Muscle of leg (tissue), 11 donors: ENCODE data around the gene LEMD1. TPM values are rescaled to one million over a fixed set of nuclear protein-coding genes. Genes with fewer than 3 reads are reported as not detected.
"Not testable (repeated sequence)": the region's sequence is repeated elsewhere in the genome, so short reads cannot be mapped to it uniquely, and the experiment has no call there.

Experiments
- DNase-seq: peaks from one replicate; pipeline ENCODE4 v3.0.0; 2013
- H3K27ac ChIP-seq: one replicate; pipeline ENCODE4 v1.5.1; 2013; ENCODE audit warnings: mild to moderate bottlenecking, low read length, control low read depth
- H3K27me3 ChIP-seq: one replicate; pipeline ENCODE4 v1.6.1; 2013; ENCODE audit warnings: low read length; ENCODE audit not compliant: control insufficient read depth, insufficient read depth
- H3K36me3 ChIP-seq: one replicate; pipeline ENCODE4 v1.6.1; 2013; ENCODE audit warnings: low read length; ENCODE audit not compliant: control insufficient read depth, insufficient read depth
- H3K4me1 ChIP-seq: one replicate; pipeline ENCODE4 v1.6.1; 2013; ENCODE audit warnings: low read length; ENCODE audit not compliant: control insufficient read depth, insufficient read depth
- H3K4me3 ChIP-seq: one replicate; pipeline ENCODE4 v1.5.1; 2013; ENCODE audit warnings: low read length, control low read depth
- H3K9me3 ChIP-seq: replicated peaks from 2 replicates; pipeline ENCODE4 v1.6.1; 2013; ENCODE audit warnings: low read depth, low read length; ENCODE audit not compliant: control insufficient read depth
- WGBS: methylation state at CpG from one replicate; pipeline ENCODE4 v1.1.5; 2013; ENCODE audit warnings: missing lambda C conversion rate; ENCODE audit not compliant: insufficient coverage; 5-methylcytosine and 5-hydroxymethylcytosine counted together
- polyA plus RNA-seq, 8 donors: library from polyadenylated mRNA; unstranded; fragments of 120-200 nt; gene quantifications; one replicate each; pipeline versions ENCODE4 v1.2.1 to v1.2.3, GENCODE V29; 2013; ENCODE audit warnings: inconsistent platforms in 1 of 8, low replicate concordance in 1 of 8; ENCODE audit not compliant: insufficient read length in 8 of 8, insufficient read depth in 1 of 8
- total RNA-seq: library from RNA; stranded (reverse); fragments of 120-200 nt; gene quantifications from one replicate; pipeline ENCODE4 v1.2.4, GENCODE V29; 2013

The LEMD1 gene
- total and polyA plus RNA-seq, 9 donors = 0.39 TPM; not detected in 8

- H3K27ac ChIP-seq = no peak overlapping the region
- 60% methylated on average over 1 of the region's 5 CpGs for WGBS
Measured at GRCh38 chr1:205440121-205440475, 18.2 kb upstream of the LEMD1 start.

GRCh38 chr1:205438213-205439158, 16.6 kb upstream of the LEMD1 start:
- WGBS = 40% methylated on average over 11 of the region's 13 CpGs
- Histone ChIP-seq H3K4me3 (no peak overlapping the region), H3K36me3 (no peaks in the 10 kb centered on the region), H3K27ac (no peak overlapping the region), H3K4me1 (peaks cover 51% of the 10 kb centered on the region), H3K9me3 (no peaks in the 10 kb centered on the region), H3K27me3 (peaks cover 32% of the 10 kb centered on the region)
- DNase-seq = peak; percentile 75

More at GRCh38 chr1:205440121-205440475, 18.2 kb upstream of the LEMD1 start:
- H3K4me1 ChIP-seq = peaks cover 62% of the 10 kb centered on the region
- H3K9me3 ChIP-seq = no peaks in the 10 kb centered on the region
- DNase-seq = no peak
- peaks cover 26% of the 10 kb centered on the region for H3K27me3 ChIP-seq
- H3K36me3 ChIP-seq = no peaks in the 10 kb centered on the region
- H3K4me3 ChIP-seq = no peak overlapping the region

DNA sequence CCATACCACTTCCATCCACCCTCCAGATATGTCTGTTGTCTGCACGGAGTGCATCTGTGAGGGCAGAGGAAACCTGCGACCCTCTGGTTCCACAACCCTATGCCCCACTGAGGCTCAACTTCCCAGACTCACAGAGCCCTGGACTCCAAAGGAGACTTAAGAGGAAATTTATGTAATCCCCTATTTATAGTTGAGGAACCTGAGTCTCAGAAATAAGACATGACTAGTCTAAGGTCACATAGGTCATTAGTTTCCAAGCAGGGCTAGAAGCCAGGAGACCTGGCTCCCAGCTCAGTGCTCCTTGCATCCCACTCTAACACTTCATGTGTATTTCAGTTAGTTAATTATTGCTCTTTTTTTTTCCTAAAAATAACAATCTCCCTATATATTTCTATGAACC, 15.7 kb upstream of the LEMD1 start:
- no CpG with 5 or more reads among the region's 2 CpGs for WGBS
- peaks cover 31% of the 10 kb centered on the region for H3K27me3 ChIP-seq
- H3K9me3 ChIP-seq = no peaks in the 10 kb centered on the region
- H3K36me3 ChIP-seq = no peaks in the 10 kb centered on the region
- peaks cover 51% of the 10 kb centered on the region for H3K4me1 ChIP-seq
- no peak overlapping the region for H3K27ac ChIP-seq
- no peak overlapping the region for H3K4me3 ChIP-seq
- DNase-seq = no peak

DNA sequence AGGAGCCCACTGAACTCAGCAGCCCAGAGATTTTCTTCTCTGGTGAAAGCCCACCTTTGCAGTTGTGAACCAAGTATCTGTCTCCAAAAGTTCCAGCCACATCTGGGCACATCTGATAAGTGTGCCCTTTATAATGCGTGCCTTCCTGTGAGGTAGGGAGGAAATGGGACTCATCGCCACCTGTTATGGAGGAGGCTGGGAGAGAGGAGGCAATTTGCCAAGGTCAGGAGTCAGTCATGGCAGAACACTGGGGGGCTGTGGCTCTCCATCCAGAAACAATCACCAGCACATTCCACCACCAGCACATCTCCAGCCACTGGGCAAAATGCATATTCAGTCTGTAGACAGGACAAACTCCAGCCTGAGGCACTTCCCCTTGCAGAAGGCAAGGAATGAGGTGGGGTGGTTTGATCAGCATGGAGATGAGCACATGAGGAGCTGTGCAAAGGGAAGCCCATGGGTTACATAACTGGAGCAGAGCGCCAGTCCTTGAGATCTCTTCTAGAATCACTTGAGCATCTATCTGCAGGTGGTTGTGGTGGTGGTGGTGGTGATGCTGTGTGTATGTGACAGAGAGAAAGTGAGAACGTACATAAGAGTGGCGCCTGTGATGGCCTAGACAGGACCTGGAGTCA, 15.0 kb upstream of the LEMD1 start:
- no peak overlapping the region for H3K4me3 ChIP-seq
- no peaks in the 10 kb centered on the region for H3K9me3 ChIP-seq
- no peak for DNase-seq
- WGBS = 100% methylated on average over 1 of the region's 5 CpGs
- peaks cover 45% of the 10 kb centered on the region for H3K4me1 ChIP-seq
- H3K36me3 ChIP-seq = no peaks in the 10 kb centered on the region
- peaks cover 31% of the 10 kb centered on the region for H3K27me3 ChIP-seq
- no peak overlapping the region for H3K27ac ChIP-seq

DNA sequence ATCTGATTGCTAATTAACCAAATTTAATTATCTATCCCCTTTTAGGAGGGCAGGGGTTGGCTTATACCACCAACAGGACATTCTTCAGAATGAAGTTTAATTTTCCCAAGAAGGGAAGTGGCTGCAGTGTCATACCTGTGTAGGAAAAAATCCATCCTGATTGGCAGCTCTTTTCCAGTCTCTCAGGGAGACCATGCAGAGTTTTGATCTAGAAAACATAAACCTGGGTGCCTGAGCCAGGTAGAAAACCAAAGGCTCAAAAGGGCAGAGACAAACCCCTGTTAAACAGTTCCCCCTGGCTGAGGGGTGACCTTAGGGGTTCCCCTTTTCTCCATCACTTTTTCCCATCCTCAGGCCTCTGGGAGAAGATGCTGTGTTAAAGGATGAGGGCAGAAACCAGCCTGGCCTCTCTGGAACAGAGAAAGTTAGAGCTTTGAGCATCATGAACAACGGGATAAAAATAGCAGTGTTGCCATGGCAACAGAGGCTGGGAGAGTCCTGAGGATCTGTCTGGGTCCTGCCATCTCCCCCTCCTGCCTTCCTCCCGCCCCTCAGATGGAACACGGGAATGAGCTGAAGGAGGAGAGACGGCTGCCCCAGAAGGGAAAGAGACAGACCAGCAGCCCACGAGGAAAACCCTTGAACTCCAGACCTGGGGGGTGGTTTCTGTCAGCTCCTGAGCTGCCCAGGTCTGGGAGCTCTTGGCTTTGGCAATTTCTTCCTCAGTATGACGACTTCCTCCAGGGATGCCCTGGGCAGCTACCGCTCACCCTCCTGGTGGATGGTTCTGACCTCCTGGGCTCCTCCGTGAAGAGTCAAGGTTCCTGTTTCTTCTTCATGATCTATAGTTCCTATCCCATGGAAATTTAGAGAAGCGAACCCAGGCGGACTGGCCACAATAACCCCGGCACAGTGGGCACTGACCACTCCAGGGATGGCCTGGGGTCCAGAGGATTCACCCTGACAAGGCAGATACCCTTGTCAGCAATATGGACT, 14.0 kb upstream of the LEMD1 start:
- WGBS = 55% methylated on average over 4 of the region's 11 CpGs
- no peak overlapping the region for H3K27ac ChIP-seq
- peaks cover 31% of the 10 kb centered on the region for H3K27me3 ChIP-seq
- no peak overlapping the region for H3K4me3 ChIP-seq
- H3K9me3 ChIP-seq = no peaks in the 10 kb centered on the region
- no peaks in the 10 kb centered on the region for H3K36me3 ChIP-seq
- H3K4me1 ChIP-seq = peaks cover 39% of the 10 kb centered on the region
- DNase-seq = peak; percentile 42

GRCh38 chr1:205434738-205435137, 12.9 kb upstream of the LEMD1 start:
- H3K27me3 ChIP-seq = peaks cover 30% of the 10 kb centered on the region
- 17% methylated on average over 3 of the region's 6 CpGs for WGBS
- H3K9me3 ChIP-seq = no peaks in the 10 kb centered on the region
- no peak for DNase-seq
- no peaks in the 10 kb centered on the region for H3K36me3 ChIP-seq
- H3K4me3 ChIP-seq = no peak overlapping the region
- H3K27ac ChIP-seq = no peak overlapping the region
- peaks cover 35% of the 10 kb centered on the region for H3K4me1 ChIP-seq

DNA sequence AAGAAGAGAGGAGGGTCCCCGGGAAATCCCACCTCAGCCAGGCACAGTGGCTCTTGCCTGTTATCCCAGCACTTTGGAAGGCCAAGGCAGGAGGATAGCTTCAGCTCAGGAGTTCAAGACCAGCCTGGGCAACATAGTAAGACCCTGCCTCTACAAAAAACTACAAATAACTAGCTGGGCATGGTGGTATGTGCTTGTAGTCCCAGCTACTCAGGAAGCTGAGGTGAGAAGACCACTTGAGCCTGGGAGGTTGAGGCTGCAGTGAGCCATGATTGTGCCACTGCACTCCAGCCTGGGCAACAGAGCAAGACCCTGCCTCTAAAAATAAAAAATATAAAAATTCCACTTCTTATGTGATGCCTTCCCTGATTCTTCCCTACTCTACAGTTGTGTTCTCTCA, 10.8 kb upstream of the LEMD1 start:
- Histone ChIP-seq H3K27me3 (peaks cover 35% of the 10 kb centered on the region), H3K4me1 (peaks cover 16% of the 10 kb centered on the region)
- no CpG with 5 or more reads among the region's 1 CpG for WGBS
- not testable (repeated sequence) for DNase-seq, H3K4me3 ChIP-seq, H3K9me3 ChIP-seq, H3K27ac ChIP-seq, H3K36me3 ChIP-seq

DNA sequence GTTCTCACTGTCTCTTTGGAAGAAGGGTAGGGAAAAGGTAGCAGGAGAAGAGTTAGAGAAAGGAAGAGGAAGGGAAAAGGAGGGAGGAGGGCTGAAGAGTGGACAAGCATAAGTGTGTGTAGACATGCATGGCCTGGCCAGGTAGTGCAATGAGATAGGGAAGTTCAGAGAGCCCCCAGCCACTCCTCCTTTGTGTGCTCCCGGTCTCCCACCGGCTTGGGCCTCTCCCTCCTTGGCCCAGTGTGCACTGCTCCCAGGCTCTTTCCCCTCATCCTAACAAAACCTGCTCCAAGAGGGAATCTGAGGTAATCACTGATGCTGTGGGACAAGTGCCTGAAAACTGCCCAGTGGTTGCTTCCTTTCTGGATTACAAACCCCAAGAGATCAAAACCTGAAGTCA, 10.3 kb upstream of the LEMD1 start:
- H3K9me3 ChIP-seq = no peaks in the 10 kb centered on the region
- H3K36me3 ChIP-seq = no peaks in the 10 kb centered on the region
- DNase-seq = no peak
- no peak overlapping the region for H3K27ac ChIP-seq
- H3K4me1 ChIP-seq = peaks cover 11% of the 10 kb centered on the region
- H3K4me3 ChIP-seq = no peak overlapping the region
- peaks cover 35% of the 10 kb centered on the region for H3K27me3 ChIP-seq
- WGBS = no CpG with 5 or more reads among the region's 2 CpGs

GRCh38 chr1:205430696-205431305, 8.9 kb upstream of the LEMD1 start:
- peak; percentile 66 for DNase-seq
- Histone ChIP-seq H3K36me3 (no peaks in the 10 kb centered on the region), H3K27me3 (peaks cover 29% of the 10 kb centered on the region), H3K4me3 (peak overlapping the region; percentile 45), H3K27ac (no peak overlapping the region), H3K4me1 (peaks cover 10% of the 10 kb centered on the region), H3K9me3 (no peaks in the 10 kb centered on the region)
- WGBS = 17% methylated on average over 13 of the region's 32 CpGs
